Smooth muscle cell (in vitro differentiated cells): ENCODE results near the gene NAPEPLD. TPM values are rescaled to one million over a fixed set of nuclear protein-coding genes. Genes with fewer than 3 reads are reported as not detected.

Experiments used
- DNase-seq: peaks from one replicate; lab custom pipeline; 2025; ENCODE audit not compliant: unreplicated experiment; lab: John Stamatoyannopoulos, UW
- H2AFZ ChIP-seq: fragments of 200-600 bp; sonication (generic); 2 replicates; pipeline ENCODE4 v1.6.0; 2016; ENCODE audit warnings: antibody characterized with exemption, low read depth, mild to moderate bottlenecking
- H3F3A ChIP-seq: fragments of 200-600 bp; sonication (generic); 2 replicates; pipeline ENCODE4 v1.6.0; 2017; ENCODE audit warnings: antibody characterized with exemption, low read depth
- H3K27ac ChIP-seq: fragments of 200-600 bp; sonication (generic); 2 replicates; pipeline ENCODE4 v1.5.1; 2016; ENCODE audit warnings: low read depth, mild to moderate bottlenecking
- H3K27me3 ChIP-seq: fragments of 200-600 bp; sonication (generic); 2 replicates; pipeline ENCODE4 v1.6.1; 2016; ENCODE audit warnings: low read depth, mild to moderate bottlenecking
- H3K36me3 ChIP-seq: fragments of 200-600 bp; sonication (generic); 2 replicates; pipeline ENCODE4 v1.5.1; 2016; ENCODE audit warnings: low read depth
- H3K4me1 ChIP-seq: fragments of 200-600 bp; sonication (generic); 2 replicates; pipeline ENCODE4 v1.5.1; 2016; ENCODE audit warnings: low read depth
- H3K4me2 ChIP-seq: fragments of 200-600 bp; sonication (generic); 2 replicates; pipeline ENCODE4 v1.6.0; 2016; ENCODE audit warnings: mild to moderate bottlenecking
- H3K4me3 ChIP-seq: fragments of 200-600 bp; sonication (generic); 2 replicates; pipeline ENCODE4 v1.5.1; 2016; ENCODE audit warnings: mild to moderate bottlenecking
- H3K79me2 ChIP-seq: fragments of 200-600 bp; sonication (generic); 2 replicates; pipeline ENCODE4 v1.6.0; 2016; ENCODE audit warnings: low read depth, mild to moderate bottlenecking
- H3K9ac ChIP-seq: fragments of 200-600 bp; sonication (generic); 2 replicates; pipeline ENCODE4 v1.6.0; 2016; ENCODE audit warnings: low read depth
- H3K9me3 ChIP-seq: fragments of 200-600 bp; sonication (generic); replicated peaks from 2 replicates; pipeline ENCODE4 v1.5.1; 2016; ENCODE audit warnings: low read depth
- H4K20me1 ChIP-seq: fragments of 200-600 bp; sonication (generic); 2 replicates; pipeline ENCODE4 v1.6.0; 2016; ENCODE audit warnings: low read depth
- WGBS: methylation state at CpG from one replicate; pipeline ENCODE4 v1.1.7; 2016; ENCODE audit warnings: low lambda C conversion rate; 5-methylcytosine and 5-hydroxymethylcytosine counted together
- polyA plus RNA-seq: library from polyadenylated mRNA; unstranded; fragments of >200 nt; fragmentation: Nextera tagmentation; extraction: Ambion mirVana; gene quantifications from 2 replicates; pipeline ENCODE4 v1.2.1, GENCODE V29; 2016
- total RNA-seq: library from RNA; depleted of rRNA; stranded (reverse); fragments of >200 nt; gene quantifications from 2 replicates; pipeline ENCODE4 v1.2.3, GENCODE V29; 2014
- TF ChIP-seq, protein P1 (sequence below): fragments of 200-600 bp; sonication (generic); IDR thresholded peaks from 2 replicates; pipeline ENCODE4 v1.5.1; 2017; ENCODE audit warnings: borderline replicate concordance, mild to moderate bottlenecking, antibody characterized with exemption; ENCODE audit not compliant: insufficient read depth, poor library complexity, severe bottlenecking

NAPEPLD gene
- total and polyA plus RNA-seq, 2 experiments from 2014 or later, result 4.1 to 6.2 TPM

GRCh38 chr7:103130901-103131624 is 17.8 kb downstream of the NAPEPLD start:
- Histone ChIP-seq H3F3A (no peaks in the 10 kb centered on the region), H3K79me2 (peaks cover 3% of the 10 kb centered on the region), H3K4me2 (no peak overlapping the region), H2AFZ (no peak overlapping the region), H3K9me3 (no peaks in the 10 kb centered on the region), H3K4me3 (no peak overlapping the region), H3K27me3 (no peaks in the 10 kb centered on the region), H3K4me1 (no peaks in the 10 kb centered on the region), H3K36me3 (peaks cover 3% of the 10 kb centered on the region), H4K20me1 (no peaks in the 10 kb centered on the region), H3K9ac (no peak overlapping the region), H3K27ac (no peak overlapping the region)
- TF ChIP-seq, protein P1, sequence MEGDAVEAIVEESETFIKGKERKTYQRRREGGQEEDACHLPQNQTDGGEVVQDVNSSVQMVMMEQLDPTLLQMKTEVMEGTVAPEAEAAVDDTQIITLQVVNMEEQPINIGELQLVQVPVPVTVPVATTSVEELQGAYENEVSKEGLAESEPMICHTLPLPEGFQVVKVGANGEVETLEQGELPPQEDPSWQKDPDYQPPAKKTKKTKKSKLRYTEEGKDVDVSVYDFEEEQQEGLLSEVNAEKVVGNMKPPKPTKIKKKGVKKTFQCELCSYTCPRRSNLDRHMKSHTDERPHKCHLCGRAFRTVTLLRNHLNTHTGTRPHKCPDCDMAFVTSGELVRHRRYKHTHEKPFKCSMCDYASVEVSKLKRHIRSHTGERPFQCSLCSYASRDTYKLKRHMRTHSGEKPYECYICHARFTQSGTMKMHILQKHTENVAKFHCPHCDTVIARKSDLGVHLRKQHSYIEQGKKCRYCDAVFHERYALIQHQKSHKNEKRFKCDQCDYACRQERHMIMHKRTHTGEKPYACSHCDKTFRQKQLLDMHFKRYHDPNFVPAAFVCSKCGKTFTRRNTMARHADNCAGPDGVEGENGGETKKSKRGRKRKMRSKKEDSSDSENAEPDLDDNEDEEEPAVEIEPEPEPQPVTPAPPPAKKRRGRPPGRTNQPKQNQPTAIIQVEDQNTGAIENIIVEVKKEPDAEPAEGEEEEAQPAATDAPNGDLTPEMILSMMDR, result no peak
- WGBS, result 84% methylated on average over 9 of the region's 9 CpGs
- DNase-seq, result no peak

DNA sequence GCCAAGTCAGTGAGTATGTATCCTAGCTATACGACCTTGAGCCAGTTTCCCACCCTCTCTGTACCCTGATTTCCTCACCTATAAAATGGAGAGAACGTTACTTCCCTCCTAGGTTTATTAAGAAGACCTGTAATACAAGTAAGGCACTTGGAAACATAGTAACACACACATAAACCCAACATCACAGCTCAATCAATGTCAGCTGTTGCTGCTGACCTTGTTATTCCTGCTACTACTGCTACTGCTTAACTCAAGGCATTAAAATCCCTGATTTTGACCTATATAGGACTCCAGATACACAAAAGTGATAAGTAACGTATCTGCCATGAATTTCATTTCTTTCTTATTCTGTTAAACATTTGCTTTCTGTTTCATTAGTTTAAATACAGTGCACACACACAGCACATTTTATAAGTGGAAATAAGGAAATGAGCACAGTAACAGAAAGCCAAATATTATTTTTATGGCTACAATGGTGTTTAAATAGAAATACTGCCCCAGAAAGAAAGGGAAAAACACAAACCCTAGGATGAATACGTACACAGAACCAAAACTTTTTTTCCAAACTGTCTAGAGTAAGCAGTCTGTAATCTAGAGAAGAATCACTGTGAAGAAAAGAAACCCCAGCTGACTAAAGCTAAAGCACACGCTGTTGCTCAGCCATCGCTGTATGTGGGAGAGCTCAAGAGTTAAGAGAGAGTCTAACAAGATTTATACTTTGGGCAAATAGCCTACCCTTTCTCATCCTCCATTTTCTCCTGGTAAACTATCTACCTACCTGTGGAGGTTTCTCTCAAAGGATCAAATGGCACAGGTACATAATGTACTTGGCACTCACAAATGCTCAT is 19.0 kb downstream of the NAPEPLD start:
- H3K4me3 ChIP-seq, result peak overlapping the region; percentile 15
- no peaks in the 10 kb centered on the region for H3K27me3 ChIP-seq
- H3K4me2 ChIP-seq, result no peak overlapping the region
- no peaks in the 10 kb centered on the region for H4K20me1 ChIP-seq
- no peak overlapping the region for H3K27ac ChIP-seq
- TF ChIP-seq, protein P1, result no peak
- H3F3A ChIP-seq, result no peaks in the 10 kb centered on the region
- peaks cover 3% of the 10 kb centered on the region for H3K36me3 ChIP-seq
- peaks cover 3% of the 10 kb centered on the region for H3K79me2 ChIP-seq
- no peak overlapping the region for H2AFZ ChIP-seq
- no peak overlapping the region for H3K9ac ChIP-seq
- no peak for DNase-seq
- H3K9me3 ChIP-seq, result no peaks in the 10 kb centered on the region
- no peaks in the 10 kb centered on the region for H3K4me1 ChIP-seq
- 79% methylated on average over 6 of the region's 6 CpGs for WGBS

GRCh38 chr7:103127006-103127405 is 21.9 kb downstream of the NAPEPLD start:
- H3K27ac ChIP-seq, result no peak overlapping the region
- no peaks in the 10 kb centered on the region for H3K4me1 ChIP-seq
- no peak overlapping the region for H3K4me3 ChIP-seq
- peaks cover 3% of the 10 kb centered on the region for H3K36me3 ChIP-seq
- no peak overlapping the region for H2AFZ ChIP-seq
- no peak overlapping the region for H3K9ac ChIP-seq
- 100% methylated on average over 2 of the region's 2 CpGs for WGBS
- no peaks in the 10 kb centered on the region for H3F3A ChIP-seq
- no peaks in the 10 kb centered on the region for H4K20me1 ChIP-seq
- no peaks in the 10 kb centered on the region for H3K27me3 ChIP-seq
- H3K9me3 ChIP-seq, result no peaks in the 10 kb centered on the region
- H3K79me2 ChIP-seq, result no peaks in the 10 kb centered on the region
- no peak for DNase-seq
- no peak overlapping the region for H3K4me2 ChIP-seq
- TF ChIP-seq, protein P1, result no peak
